ENCODE data around the gene PPP1R37.

The PPP1R37 gene

DNA sequence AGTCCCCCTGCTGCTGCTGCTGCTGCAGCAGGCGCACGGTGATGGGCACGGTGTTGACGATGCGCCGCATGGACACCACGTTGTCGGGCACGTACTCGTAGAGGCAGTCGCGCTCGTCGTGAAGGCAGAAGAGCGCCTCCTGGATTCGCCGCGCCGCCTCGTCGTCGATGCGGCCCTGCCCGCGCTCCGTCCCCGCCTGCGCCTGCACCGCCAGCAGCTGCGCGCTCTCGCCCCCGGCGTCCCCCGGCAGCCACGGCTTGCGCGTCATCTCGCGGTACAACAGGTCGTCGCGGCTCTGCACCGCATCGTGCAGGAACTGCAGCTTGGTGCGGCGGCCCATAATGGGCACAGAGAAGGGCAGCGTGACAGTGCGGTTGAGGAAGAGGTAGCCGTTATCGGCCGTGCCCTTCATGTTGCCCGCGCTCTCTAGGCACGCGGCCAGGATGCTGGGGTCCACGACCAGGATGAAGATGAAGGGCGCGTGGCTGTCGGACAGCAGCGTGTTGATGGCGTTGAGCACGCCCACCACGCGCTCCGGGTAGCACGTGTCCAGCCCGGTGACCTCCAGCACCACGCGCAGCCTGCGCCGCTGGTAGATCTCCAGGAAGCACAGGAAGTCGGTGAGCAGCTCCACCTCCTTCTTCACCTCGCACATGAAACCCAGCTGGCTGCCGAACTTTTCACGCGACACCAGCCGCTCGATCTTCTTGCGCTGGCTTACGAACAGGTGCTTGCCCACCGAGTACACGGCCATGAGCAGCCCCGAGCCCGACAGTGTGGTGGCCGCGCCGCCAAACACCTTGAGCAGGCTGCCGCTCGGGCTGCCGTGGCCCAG lies 59.7 kb downstream of the PPP1R37 start:
- no peak for DNase-seq (ENCODE audit: low read depth in 2 of 2)

DNA sequence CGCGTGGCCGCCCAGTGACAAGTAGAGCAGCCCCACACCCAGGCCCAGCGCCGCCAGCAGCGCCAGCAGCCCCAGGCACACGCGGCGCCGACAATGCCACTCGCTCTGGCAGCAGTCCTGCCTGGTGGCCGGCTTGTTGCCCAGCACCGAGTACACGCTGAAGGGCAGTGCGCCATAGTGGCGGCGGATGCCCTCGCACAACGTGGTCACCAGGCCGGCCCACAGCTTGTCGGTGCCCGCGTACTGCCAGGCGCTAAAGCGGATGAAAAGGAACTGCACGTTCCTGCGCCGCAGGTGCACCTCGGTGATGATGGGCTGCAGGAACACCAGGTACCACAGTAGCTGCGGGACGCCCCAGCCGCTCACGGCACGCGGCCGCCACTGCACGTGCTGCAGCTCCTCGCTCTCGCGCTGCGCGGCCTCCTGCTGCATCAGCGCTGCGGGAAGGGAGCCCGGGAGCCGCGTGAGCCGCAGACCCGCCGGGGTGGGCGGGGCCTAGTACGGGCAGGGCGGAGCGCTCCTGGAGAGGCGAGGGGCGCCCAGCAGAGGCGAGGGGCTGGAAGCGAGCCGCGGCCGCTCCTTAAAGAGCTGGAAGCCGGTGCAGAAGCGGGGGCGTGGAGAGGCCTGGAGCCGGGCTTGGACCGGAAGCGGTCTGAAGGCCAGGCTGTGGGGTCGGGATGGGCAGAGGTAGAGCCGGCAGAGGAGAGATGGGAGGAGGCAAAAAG lies 60.5 kb downstream of the PPP1R37 start:
- no peak for DNase-seq (ENCODE audit: low read depth in 2 of 2)

DNA sequence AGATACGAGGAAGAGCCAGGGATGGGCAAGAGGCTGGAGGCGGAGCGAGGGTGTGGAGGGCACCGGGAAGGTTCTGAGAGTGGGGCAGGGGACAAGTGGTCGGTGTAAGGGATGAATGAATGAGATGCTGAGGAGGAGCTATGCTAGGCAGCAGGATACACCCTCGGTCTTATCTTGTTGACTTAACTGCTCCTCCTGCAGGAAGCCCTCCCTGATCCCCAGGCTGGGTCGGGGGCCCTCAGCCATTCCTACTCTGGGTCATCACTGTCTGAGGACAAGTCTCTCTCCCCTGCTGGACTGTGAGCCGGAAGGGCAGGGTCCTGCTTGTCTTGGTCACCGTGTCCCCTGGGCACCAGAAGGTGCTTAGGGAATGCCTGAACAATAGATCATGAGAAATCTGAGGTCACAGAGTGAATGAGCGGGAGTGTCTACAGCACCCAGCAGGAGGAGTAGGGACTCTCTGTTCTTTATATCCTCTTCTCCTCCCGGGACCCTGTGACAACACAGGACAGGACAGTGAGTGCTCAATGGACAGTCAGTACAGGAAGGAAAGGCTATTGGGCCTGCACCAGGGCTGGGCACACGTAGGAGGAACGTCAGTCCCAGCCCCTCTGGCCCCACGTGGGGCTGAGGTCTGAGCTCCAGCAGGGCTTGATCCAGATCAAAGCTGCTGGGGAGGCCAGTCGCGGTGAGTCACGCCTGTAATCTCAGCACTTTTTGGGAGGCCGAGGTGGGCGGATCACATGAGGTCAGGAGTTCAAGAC lies 61.3 kb downstream of the PPP1R37 start:
- DNase-seq (ENCODE audit: low read depth in 2 of 2), result no peak

- DNase-seq (ENCODE audit: low read depth in 2 of 2), result no peak
These were observed 63.1 kb downstream of the PPP1R37 start for GRCh38 chr19:45156011-45156630.

- no peak for DNase-seq (ENCODE audit: low read depth in 2 of 2)
These were observed 63.8 kb downstream of the PPP1R37 start for GRCh38 chr19:45156751-45157150.

DNA sequence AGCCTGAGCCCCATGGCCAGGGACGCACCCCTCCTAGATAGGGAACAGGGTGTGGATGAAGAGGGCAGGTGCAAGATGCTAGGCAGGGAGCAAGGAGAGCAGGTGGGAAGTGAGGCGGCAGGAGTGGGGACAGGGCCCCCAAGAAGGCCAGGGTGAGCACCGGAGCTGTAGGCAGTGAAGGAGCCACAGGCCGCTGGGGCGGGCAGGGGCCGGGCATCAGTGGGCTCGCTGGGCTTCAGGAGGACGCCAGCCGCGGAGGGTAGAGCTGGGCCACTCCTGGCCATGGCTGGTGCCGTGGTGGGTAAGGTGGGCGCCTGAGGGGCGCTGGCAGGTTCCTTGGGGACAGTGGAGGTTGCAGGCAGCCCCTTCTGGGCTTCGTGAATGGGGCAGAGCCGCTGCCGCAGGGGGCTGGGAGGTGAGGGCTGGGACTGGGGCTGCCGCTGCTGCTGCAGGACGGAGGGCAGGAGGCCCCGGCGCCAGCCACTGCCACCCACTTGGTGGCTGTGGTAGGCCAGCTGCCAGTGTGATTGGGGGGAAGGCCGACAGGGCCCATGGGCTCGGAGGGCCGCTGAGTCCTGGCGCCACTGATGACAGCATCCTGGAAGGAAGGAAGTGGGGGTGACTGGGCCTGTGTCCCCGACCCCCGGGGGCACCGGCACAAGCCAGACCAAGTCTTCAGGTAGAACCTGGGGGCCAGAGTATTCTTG lies 65.7 kb downstream of the PPP1R37 start:
- no peak for DNase-seq (ENCODE audit: low read depth in 2 of 2)

DNA sequence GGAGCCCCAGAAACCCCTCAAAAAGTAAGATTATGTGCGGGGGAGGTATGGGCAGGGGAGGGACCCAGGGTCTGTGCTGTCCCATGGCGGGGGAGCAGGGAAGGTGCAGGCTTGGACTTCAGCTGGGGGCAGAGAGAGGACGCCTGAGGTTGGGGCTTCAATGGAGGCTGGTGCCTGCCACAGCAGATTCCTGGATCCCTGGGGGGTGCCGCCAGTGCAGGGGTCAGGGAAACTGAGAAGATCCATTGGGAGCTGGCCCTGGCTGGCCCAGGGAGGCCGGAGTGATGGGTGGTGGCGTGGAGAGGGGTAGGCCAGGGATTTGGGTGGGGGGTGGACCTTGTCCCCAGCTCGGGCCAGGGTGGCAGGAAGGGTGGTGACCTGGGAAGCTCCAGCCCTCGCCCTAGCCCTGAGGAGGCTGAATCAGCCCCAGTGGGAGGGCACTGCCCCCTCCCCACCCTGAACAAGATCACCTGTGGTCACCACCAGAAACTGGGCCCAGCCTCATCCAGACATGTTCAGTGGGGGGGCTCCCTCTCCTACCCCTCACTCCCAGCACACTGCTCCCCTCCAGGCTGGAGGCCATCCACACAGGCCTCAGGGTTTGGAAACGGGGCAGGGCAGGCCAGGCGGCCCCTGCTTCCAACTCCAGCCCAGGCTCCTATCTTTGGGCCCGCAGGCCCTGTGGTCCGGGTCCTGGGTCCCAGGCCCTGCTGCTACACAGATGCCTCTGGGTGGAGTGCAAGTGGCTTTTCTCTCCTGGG lies 66.4 kb downstream of the PPP1R37 start:
- DNase-seq (ENCODE audit: low read depth in 2 of 2), result no peak

- no peak for DNase-seq (ENCODE audit: low read depth in 2 of 2)
These were observed 67.0 kb downstream of the PPP1R37 start for GRCh38 chr19:45159971-45160324.

GRCh38 chr19:45160870-45161737 lies 68.1 kb downstream of the PPP1R37 start, which contains the start of gene NKPD1:
TSS of gene NKPD1 (minus strand) at chr19:45160982. CDS start at chr19:45160150, 832 bp downstream.
- no peak for DNase-seq (ENCODE audit: low read depth in 2 of 2)

DNA sequence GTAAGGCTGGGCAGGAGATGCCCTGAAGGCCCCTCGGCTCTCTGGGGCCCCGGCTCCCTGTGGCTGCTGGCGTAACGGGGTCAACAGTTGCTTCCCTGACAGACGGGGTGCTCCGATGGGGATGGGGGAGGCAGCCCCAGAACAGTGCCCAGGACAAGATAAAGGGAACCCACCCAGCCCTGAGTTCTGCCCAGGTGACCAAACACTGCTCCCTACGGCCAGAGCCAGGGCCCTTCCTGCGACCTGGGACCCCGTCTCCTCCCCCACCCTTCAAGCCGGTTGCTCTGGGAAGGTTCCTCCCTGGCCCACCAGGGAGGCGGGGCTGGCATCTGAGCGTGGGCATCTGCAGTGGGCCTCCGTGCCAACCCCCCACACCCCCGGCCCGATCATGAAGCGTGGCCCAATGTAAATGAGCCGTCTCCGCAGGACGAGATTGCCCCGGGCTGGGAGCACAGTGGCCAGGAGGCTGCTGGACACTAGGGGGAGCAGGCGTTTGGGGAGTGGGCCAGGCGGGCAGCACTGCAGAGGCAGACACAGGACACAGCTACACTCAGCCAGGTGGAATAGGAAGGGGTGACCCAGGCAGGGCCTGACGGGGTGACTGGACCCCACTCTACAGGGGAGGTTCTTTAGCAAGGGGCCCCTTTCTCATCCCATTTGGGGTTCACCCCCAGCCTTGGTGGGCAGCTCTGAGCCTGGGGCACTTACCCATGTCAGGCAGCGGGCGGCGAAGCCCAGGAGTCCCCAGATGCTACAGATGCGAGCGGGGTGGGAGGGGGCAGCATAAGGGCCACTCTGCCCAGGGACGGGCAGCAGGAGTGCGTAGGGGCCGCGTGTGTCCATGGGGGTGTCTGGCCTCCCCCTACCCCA lies 69.0 kb downstream of the PPP1R37 start:
- no peak for DNase-seq (ENCODE audit: low read depth in 2 of 2)

- DNase-seq (ENCODE audit: low read depth in 2 of 2), result no peak
These were observed 69.7 kb downstream of the PPP1R37 start for GRCh38 chr19:45162608-45163143.

DNA sequence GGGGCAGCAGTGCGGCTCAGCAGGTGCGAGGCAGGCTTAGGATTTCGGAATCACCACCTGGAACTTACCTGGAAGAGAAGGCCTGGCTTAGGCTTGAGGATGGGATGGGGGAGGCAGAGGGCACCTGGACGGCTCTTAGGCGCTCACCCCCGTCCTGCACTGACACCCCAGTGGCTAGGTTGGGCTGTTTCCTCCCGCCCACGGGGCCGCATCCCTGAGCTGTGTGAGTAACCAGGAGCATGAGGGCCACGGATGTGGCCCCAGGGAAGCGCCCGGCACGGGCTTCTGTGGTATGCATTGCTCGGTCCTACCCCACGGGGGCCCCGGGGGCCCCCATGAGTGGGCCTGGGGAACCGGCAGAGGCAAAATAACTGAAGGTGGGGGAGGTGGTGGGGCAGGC lies 70.2 kb downstream of the PPP1R37 start:
- no peak for DNase-seq (ENCODE audit: low read depth in 2 of 2)

- no peak for DNase-seq (ENCODE audit: low read depth in 2 of 2)
These were observed 70.9 kb downstream of the PPP1R37 start for GRCh38 chr19:45163751-45164460.

GRCh38 chr19:45164577-45165335 lies 71.8 kb downstream of the PPP1R37 start:
- DNase-seq (ENCODE audit: low read depth in 2 of 2), result no peak

GRCh38 chr19:45166723-45167252 lies 73.8 kb downstream of the PPP1R37 start:
- DNase-seq (ENCODE audit: low read depth in 2 of 2), result no peak

DNA sequence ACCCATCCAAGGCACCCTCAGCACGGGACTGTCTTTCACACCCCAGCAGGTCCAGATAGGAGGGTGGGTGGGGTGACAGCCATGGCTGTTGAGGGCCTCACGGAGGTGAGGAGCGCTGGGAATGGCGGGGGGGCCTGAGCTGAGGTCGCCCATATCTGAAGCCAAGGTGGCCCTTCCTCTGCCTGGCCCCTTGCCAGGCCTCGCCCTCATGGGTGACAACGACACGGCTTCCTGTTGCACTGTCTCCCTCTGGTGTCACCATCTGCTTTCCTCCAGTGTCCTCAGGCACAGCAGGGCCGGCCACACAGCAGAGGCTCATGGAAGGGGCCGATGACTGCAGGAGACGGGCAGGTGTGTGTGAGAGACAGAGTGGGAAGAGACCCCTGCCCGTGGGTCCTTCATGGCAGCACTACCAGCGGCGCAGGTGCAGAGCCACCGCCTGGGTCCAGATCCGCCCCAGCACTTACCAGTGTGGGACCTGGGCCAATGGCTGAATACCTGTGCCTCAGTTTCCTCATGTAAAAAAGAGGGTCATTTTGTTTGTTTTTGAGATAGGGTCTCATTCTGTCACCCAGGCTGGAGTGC lies 75.9 kb downstream of the PPP1R37 start:
- no peak for DNase-seq (ENCODE audit: low read depth in 2 of 2)
